Tibial nerve (tissue), 4 donors: ENCODE data around the gene IKZF1. TPM values are rescaled to one million over a fixed set of nuclear protein-coding genes. Genes with fewer than 3 reads are reported as not detected.

Experiments used
- DNase-seq, 2 donors: peaks; one replicate each; pipeline ENCODE4 v3.0.0-alpha.2; 2019; ENCODE audit warnings: low spot score in 2 of 2
- H3K27ac ChIP-seq, 4 donors: fragments of 200-600 bp; sonication (generic) in 3 of 4; one replicate each; pipeline ENCODE4 v1.5.1; 2017 to 2019; ENCODE audit warnings: mild to moderate bottlenecking in 1 of 4
- H3K27me3 ChIP-seq, 2 donors: fragments of 200-600 bp; sonication (generic) in 1 of 2; one replicate each; pipeline versions ENCODE4 v1.5.1 to v1.6.0; 2017 to 2019
- H3K36me3 ChIP-seq, 3 donors: fragments of 200-600 bp; sonication (generic); one replicate each; pipeline ENCODE4 v1.5.1; 2018 to 2019
- H3K4me1 ChIP-seq, 4 donors: fragments of 200-600 bp; sonication (generic) in 3 of 4; one replicate each; pipeline ENCODE4 v1.5.1; 2017 to 2019
- H3K4me3 ChIP-seq, 4 donors: fragments of 200-600 bp; sonication (generic) in 3 of 4; one replicate each; pipeline ENCODE4 v1.5.1; 2017 to 2019; ENCODE audit warnings: mild to moderate bottlenecking in 1 of 4, moderate library complexity in 1 of 4
- H3K9me3 ChIP-seq, 4 donors: fragments of 200-600 bp; sonication (generic) in 3 of 4; one replicate each; pipeline ENCODE4 v1.5.1; 2017 to 2019
- EP300 ChIP-seq, 2 donors: sonication (generic); formaldehyde crosslinking; IDR thresholded peaks; one replicate each; pipeline ENCODE4 v1.6.1; 2017; ENCODE audit warnings: antibody characterized with exemption in 2 of 2, mild to moderate bottlenecking in 1 of 2
- POLR2A ChIP-seq, 2 donors: fragments of 450-650 bp; IDR thresholded peaks; one replicate each; pipeline ENCODE4 v1.6.1; 2017; ENCODE audit warnings: antibody characterized with exemption in 2 of 2, mild to moderate bottlenecking in 2 of 2, moderate library complexity in 2 of 2
- WGBS, 2 donors: methylation state at CpG; one replicate each; pipeline ENCODE4 v1.1.5; 2018; 5-methylcytosine and 5-hydroxymethylcytosine counted together
- total RNA-seq, 4 donors: library from RNA; depleted of rRNA; stranded (reverse); fragments of >200 nt; gene quantifications; one replicate each; pipeline ENCODE4 v1.1.0, GENCODE V29; 2016
- TF ChIP-seq, protein P1 (sequence below), 5 experiments: fragments of 200-600 bp in 3 of 5; fragments of 450-650 bp in 2 of 5; sonication (generic) in 3 of 5; IDR thresholded peaks; one replicate each; pipeline ENCODE4 v1.5.1; 2016 to 2019; ENCODE audit warnings: antibody characterized with exemption in 5 of 5, mild to moderate bottlenecking in 3 of 5, moderate library complexity in 2 of 5

IKZF1 gene
- total RNA-seq, 4 donors from 2014 or later: 9.6 to 32.1 (median 20.7) TPM

DNA sequence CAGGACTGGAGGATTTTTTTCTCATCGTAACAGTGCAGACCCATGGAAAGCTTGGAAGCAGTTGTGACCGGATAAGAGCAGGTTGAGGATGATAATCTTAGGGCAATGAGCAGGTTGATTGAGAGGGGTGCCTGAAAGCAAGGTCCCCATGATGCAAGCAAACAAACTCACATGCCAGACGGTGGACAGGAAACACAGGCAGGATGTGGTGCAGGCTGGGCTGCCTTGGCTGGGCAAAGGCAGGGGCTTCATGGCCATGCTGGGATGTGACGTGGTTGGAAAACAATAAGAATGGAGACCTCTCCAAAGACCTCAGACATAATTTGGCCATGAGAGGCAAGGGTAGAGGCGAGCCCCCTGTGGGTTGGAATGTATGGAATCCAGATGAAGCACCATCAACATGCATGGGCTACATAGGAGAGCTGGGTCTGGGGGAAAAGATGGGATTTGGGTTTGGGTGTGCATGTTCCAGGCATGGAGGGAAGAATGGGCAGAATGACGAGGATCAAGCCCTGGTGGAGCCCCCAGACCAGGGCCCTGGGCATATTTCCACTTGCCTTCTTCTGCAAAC lies 58.3 kb downstream of the IKZF1 start:
- Histone ChIP-seq H3K27me3 (no peaks in the 10 kb centered on the region), H3K36me3 (peaks cover 0 to 6% (median 0%) of the 10 kb centered on the region in 3 donors), H3K27ac (peak overlapping the region in 1 of 4 donors; percentile 38), H3K9me3 (peaks cover 0 to under 1% (median 0%) of the 10 kb centered on the region in 4 donors), H3K4me1 (peaks cover 0 to 10% (median 3%) of the 10 kb centered on the region in 4 donors), H3K4me3 (no peak overlapping the region)
- 66 to 69% methylated on average over 6 of the region's 6 CpGs for WGBS, 2 donors
- DNase-seq: no peak
- TF ChIP-seq POLR2A (IDR thresholded peaks at IDR 0.05): no peak
- TF ChIP-seq EP300 (IDR thresholded peaks at IDR 0.05): no peak
- TF ChIP-seq, protein P1, sequence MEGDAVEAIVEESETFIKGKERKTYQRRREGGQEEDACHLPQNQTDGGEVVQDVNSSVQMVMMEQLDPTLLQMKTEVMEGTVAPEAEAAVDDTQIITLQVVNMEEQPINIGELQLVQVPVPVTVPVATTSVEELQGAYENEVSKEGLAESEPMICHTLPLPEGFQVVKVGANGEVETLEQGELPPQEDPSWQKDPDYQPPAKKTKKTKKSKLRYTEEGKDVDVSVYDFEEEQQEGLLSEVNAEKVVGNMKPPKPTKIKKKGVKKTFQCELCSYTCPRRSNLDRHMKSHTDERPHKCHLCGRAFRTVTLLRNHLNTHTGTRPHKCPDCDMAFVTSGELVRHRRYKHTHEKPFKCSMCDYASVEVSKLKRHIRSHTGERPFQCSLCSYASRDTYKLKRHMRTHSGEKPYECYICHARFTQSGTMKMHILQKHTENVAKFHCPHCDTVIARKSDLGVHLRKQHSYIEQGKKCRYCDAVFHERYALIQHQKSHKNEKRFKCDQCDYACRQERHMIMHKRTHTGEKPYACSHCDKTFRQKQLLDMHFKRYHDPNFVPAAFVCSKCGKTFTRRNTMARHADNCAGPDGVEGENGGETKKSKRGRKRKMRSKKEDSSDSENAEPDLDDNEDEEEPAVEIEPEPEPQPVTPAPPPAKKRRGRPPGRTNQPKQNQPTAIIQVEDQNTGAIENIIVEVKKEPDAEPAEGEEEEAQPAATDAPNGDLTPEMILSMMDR (IDR thresholded peaks at IDR 0.05): no peak

DNA sequence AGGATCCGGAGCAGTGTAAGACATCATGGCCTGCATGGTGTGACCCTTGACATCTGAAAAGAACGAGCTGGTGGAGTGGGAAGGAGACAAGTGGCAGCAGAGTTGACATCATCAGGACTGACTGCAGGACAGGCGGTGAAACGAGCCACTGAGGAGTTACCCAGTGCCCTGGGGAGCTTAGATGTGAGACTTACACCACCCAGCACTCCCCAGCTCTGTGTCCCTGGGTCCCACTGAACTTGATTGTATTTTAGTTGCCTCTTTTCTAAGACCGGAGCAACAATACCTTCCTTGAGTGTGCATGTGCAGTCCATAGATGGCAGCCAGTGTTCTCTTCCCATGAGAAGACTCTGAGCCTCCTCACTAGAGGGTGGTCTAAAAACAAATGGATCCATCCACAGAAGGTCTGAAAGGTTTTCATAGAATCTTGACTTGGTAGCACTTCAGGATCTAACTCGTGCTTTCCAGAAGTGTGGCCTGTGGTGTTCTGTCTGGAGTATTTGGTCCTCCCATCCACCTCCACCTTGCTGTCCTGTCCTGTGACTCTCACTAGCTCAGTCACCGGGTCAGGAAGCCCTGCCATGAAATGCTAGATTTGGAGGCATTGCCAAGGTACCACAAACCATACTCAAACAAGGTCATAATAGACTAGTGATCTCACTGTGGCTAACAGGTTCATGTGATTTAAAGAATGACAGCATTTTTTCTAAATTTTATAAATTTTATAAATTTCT lies 59.0 kb downstream of the IKZF1 start:
- Histone ChIP-seq H3K9me3 (peaks cover 0 to 7% (median 0%) of the 10 kb centered on the region in 4 donors), H3K27me3 (no peaks in the 10 kb centered on the region), H3K4me1 (peaks cover 0 to 10% (median 3%) of the 10 kb centered on the region in 4 donors), H3K27ac (peak overlapping the region in 1 of 4 donors; percentile 38), H3K36me3 (peaks cover 0 to 6% (median 0%) of the 10 kb centered on the region in 3 donors), H3K4me3 (no peak overlapping the region)
- no peak for DNase-seq
- TF ChIP-seq EP300 (IDR thresholded peaks at IDR 0.05): no peak
- TF ChIP-seq POLR2A (IDR thresholded peaks at IDR 0.05): no peak
- TF ChIP-seq, protein P1 (IDR thresholded peaks at IDR 0.05): no peak
- WGBS, 2 donors: 77 to 79% methylated on average over 7 of the region's 7 CpGs

DNA sequence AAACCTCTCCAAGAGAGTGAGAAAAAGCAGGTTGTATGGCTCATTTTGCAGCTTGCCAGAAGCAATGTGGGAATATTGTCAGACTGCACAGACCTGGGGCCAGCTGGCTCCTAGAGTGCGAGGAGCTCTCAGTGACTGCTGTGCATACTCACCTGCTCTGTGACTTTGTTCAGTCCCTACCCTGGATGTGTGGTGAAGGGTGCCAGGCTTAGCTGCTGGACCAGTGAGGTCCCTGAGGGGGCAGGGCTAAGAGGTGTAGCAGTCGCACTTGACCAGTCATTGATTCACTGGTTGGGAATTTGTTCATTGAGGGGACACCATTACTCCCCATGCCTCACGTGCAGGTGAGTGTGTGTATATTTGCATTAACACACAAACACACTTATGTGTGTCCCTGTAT lies 60.1 kb downstream of the IKZF1 start:
- H3K4me1 ChIP-seq: peaks cover 0 to 10% (median 2%) of the 10 kb centered on the region in 4 donors
- H3K36me3 ChIP-seq: peaks cover 0 to 3% (median 0%) of the 10 kb centered on the region in 3 donors
- no peak for DNase-seq
- 74 to 80% methylated on average over 3 of the region's 3 CpGs for WGBS, 2 donors
- H3K4me3 ChIP-seq: no peak overlapping the region
- no peak for TF ChIP-seq POLR2A (IDR thresholded peaks at IDR 0.05)
- TF ChIP-seq, protein P1 (IDR thresholded peaks at IDR 0.05): no peak
- no peak for TF ChIP-seq EP300 (IDR thresholded peaks at IDR 0.05)
- H3K27me3 ChIP-seq: no peaks in the 10 kb centered on the region
- peaks cover 0 to 14% (median 0%) of the 10 kb centered on the region in 4 donors for H3K9me3 ChIP-seq
- no peak overlapping the region for H3K27ac ChIP-seq

DNA sequence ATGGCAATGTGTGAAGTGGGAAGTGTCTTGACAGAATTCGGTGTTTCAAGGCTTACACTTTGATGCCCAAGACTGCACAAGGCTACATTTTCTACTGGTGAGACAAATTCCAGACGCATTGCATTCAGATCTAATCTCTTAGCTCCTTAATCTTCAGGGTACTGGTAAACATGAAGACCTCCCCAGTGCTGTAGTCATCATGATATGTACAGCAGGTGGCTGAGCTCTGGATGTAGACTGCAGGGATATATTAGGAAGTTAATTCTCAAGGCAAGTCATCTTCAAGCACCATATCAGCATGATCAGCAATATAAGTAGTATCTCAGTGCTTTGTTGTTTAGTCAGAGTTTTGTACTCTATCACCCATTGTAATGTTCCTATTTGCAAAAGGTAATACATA lies 61.8 kb downstream of the IKZF1 start:
- H3K4me3 ChIP-seq: no peak overlapping the region
- TF ChIP-seq, protein P1 (IDR thresholded peaks at IDR 0.05): no peak
- TF ChIP-seq POLR2A (IDR thresholded peaks at IDR 0.05) (no peak), EP300 (IDR thresholded peaks at IDR 0.05) (no peak)
- H3K36me3 ChIP-seq: no peaks in the 10 kb centered on the region
- WGBS, 2 donors: 76 to 80% methylated on average over 2 of the region's 2 CpGs
- no peak for DNase-seq
- no peaks in the 10 kb centered on the region for H3K27me3 ChIP-seq
- peaks cover 0 to 15% (median 0%) of the 10 kb centered on the region in 4 donors for H3K9me3 ChIP-seq
- no peak overlapping the region for H3K27ac ChIP-seq
- peaks cover 0 to 10% (median 0%) of the 10 kb centered on the region in 4 donors for H3K4me1 ChIP-seq

DNA sequence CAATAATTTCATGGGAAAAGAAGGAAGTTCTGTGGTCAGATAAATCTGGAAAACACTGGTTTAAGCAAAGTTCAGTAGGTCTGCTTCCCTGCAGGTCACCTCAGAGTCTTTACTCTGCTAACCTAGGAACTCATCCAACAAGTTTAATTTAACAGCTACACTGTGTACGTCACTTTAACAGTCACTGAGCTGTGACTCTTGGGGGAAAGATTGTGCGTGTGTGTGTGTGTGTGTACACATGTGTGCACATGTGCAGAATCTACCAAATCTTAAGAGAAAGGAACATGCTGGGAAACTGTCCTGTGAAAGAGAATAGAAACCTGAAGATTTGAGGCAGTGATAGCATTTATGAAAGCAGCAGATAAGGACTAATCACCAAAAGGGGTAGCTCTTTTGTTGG lies 62.6 kb downstream of the IKZF1 start:
- Histone ChIP-seq H3K27ac (no peak overlapping the region), H3K4me1 (peaks cover 0 to 2% (median 0%) of the 10 kb centered on the region in 4 donors), H3K27me3 (no peaks in the 10 kb centered on the region), H3K36me3 (no peaks in the 10 kb centered on the region), H3K4me3 (no peak overlapping the region), H3K9me3 (peaks cover 0 to 15% (median 0%) of the 10 kb centered on the region in 4 donors)
- 51 to 69% methylated on average over 2 of the region's 2 CpGs for WGBS, 2 donors
- DNase-seq: no peak
- TF ChIP-seq POLR2A (IDR thresholded peaks at IDR 0.05) (no peak), EP300 (IDR thresholded peaks at IDR 0.05) (no peak)
- TF ChIP-seq, protein P1 (IDR thresholded peaks at IDR 0.05): no peak
